Measurements from ENCODE around the gene PPP2R3B.
"Not testable (repeated sequence)": the region's sequence is repeated elsewhere in the genome, so short reads cannot be mapped to it uniquely, and the experiment has no call there.

Gene PPP2R3B

DNA sequence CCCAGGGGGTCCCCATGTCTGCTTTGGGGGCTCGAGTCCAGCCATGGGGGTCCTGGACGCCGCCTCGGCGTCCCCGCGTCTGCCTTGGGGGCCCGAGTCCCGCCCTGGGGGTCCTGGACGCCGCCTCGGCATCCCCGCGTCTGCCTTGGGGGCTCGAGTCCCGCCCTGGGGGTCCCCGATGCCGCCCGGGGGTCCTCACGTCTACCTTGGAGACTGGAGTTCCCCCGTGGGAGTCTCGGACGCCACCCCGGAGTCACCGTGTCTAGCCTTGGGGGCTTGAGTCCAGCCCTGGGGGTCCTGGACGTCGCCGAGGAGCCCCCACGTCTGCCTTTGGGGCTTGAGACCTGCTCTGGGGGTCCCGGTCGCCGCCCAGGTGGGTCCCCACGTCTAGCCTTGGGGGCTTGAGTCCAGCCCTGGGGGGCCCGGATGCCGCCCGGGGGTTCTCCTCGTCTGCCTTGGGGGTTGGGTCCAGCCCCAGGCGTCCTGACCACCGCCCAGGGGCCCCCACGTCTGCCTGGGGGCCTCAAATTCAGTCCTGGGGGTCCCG, 67.1 kb downstream of the PPP2R3B start:
- no peak for DNase-seq (ENCODE audit: low spot score)

DNA sequence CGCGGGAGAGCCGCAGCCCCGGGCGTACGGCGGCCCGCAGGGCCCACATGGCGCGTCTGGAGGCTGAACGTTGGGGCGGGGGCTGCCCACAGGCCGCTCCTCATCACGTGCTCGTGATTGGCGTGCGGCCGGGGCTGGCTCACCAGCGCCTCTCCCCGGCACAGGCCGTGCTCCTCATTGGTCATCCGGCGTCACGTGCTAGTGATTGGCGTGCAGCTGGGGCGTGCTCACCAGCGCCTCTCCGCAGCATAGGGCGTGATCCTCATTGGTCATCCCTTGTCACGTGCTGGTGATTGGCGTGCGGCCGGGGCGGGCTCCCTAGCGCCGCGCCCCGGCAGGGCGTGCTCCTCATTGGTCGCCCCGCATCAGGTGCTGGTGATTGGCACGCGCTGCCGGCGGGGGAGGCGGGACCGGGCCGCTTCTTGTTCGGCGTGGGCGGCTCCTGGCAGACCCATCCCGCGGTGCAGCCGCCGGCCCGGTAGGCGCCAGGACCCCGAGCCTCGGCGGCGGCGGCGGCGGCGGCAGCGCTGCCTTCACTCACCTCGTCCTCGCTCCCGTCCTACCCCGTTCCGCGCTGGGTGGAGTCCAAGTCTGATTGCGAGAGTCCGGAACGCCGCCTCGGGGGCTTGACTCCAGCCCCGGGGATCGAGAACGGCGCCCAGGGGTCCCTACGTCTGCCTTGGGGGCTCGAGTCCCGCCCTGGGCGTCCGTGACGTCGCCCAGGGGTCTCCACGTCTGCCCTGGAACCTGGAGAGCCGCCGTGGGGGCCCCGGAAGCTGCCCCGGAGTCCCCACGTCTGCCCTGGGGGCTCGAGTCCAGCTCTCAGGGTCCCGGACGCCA, 67.7 kb downstream of the PPP2R3B start, which contains the start of gene GTPBP6:
Gene GTPBP6, minus strand, starts transcription at position 58 of the 840 bp plus-strand sequence. Its CDS starts 9 bp downstream, at position 49.
- peak; percentile 100 for DNase-seq (ENCODE audit: low spot score)

DNA sequence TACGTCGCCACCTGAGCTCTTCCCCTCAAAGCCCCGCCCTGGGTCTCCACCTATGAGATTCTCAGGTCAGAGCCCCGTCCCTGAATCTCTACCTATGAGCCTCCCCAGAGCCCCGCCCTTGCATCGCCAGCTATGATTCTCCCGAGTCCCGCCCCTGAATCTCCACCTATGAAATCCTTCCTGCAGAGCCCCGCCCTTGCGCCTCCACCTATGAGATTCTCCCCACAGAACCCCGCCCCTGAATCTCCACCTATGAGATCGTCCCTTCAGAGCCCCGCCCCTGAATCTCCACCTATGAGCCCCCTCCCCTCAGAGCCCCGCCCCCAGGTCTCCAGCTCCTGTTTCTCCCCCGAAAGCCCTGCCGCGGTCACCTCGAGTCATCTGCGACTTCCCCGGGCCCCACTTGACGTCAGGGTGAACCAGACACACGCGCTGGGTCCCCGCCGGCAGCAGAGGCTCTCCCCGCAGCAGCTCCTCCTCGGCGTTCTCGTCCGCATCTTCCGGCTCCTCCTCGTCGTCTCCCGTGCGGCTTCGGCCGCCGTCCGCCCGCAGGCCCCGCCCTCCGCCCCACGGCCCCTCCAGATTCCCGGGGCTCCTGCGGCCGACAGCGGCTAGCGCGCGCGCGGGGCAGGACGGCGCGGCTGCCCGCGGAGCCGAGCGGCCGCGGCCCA, 68.5 kb downstream of the PPP2R3B start:
- DNase-seq (ENCODE audit: low spot score) = peak; percentile 99

- peak; percentile 89 for DNase-seq (ENCODE audit: low spot score)
Observed at GRCh38 chrX:317424-318067, 69.2 kb downstream of the PPP2R3B start.

DNA sequence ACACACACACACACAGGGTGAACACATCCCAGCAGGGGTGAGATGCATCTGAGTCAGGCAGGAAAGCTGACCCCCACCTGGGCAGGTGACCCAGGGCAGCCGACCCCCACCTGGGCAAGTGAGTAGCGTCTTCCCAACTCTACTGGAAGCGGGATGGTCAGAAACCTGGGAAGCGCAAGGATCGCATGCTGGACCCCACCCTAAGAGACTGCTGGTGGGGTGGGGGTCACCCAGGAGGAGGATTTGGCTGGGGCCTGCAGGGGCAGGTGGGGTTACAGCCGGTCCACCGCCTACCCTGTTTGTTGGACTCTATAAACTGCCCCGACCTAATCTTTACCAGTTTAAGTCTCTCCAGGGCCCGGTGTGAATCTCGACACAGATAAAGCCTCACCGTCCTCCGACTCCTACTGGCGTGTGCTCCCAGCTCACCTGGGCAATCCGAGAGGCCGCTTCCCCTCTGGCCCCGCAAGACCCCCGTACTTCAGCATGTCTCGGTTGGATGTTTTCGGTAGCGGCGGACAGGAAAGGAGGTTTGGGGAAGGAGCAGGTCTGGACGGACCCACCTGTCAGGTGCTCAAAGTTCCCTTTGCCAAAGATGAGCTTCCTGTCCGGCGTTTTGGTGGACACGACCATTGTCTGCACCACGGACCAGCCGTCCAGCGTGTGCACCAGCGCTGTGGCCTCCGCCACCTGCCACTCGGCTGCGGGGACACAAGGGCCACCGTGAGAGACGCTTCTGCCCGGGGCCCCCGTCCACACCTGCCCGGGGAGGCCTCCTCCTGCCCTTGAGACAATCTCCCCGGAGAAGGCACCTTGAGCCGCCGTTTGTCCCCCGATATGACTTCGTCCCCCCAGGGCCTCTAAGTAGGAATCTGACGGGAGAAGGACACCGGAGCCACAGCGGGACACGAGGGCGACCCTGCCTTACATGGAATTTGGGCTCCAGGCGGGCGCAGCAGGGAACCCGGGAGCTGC, 70.1 kb downstream of the PPP2R3B start:
- DNase-seq (ENCODE audit: low spot score) = no peak

GRCh38 chrX:314781-315595, 71.7 kb downstream of the PPP2R3B start:
- DNase-seq (ENCODE audit: low spot score) = no peak

GRCh38 chrX:314049-314448, 72.7 kb downstream of the PPP2R3B start:
- DNase-seq (ENCODE audit: low spot score) = no peak

- DNase-seq (ENCODE audit: low spot score) = no peak
Observed at GRCh38 chrX:313546-313945, 73.2 kb downstream of the PPP2R3B start.

DNA sequence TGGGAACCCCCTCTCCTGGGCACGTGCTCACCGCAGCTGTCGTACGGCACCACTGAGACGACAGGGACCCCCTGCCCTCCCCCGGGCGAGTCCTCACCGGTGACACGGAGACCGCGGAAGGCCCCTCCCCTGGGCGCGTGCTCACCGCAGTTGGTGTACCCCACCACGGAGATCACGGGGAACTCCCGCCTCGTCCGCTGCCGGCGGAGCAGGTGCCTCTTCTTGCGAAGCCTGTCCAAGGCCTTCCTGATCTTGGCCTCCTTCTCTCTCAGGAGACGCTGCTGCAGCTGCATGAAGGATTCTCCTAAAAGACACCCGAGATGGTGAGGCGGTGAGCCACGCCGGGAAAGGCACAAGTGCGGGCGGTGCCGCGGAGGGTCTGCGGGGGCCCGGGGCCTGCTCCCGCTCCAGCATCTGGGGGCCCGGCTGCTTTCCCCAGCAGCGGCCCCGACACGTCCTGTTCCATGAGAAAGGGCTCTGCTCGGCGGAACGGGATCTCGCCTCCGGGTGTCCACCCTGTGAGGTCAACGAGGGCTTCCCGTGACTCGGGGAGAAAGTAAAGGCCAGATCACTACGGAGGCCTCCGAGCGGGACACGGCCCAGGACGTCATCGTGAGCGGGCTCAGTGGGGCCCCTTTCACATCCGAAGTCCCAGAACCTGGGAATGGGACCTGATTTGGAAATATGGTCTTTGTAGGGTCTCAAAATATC, 73.9 kb downstream of the PPP2R3B start:
- no peak for DNase-seq (ENCODE audit: low spot score)

GRCh38 chrX:311156-312129, 75.3 kb downstream of the PPP2R3B start:
- DNase-seq (ENCODE audit: low spot score) = no peak

DNA sequence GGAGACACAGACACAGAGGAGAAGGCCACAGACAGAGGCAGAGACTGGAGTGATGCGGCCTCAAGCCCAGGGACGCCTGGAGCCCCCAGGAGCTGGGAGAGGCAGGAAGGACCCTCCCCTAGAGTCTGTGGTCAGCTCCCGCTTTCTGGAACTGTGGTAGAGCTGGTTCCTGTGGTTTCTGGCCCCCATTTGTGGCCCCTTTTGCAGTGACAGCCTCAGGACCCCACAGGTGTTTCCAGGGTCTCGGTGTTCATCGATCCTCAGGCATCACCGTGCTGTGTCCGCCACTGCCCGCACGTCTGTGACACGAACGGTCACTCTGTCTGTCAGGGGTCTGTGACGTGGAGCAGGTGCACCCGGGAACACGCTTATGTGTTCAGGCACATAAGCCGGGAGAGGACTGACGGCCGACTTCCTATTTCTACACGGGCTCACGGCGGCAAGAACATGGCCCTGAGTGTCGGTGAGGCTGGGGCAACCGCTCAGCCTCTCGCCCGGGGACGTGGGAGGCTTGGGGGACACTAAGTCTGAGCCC, 76.0 kb downstream of the PPP2R3B start:
- no peak for DNase-seq (ENCODE audit: low spot score)

DNA sequence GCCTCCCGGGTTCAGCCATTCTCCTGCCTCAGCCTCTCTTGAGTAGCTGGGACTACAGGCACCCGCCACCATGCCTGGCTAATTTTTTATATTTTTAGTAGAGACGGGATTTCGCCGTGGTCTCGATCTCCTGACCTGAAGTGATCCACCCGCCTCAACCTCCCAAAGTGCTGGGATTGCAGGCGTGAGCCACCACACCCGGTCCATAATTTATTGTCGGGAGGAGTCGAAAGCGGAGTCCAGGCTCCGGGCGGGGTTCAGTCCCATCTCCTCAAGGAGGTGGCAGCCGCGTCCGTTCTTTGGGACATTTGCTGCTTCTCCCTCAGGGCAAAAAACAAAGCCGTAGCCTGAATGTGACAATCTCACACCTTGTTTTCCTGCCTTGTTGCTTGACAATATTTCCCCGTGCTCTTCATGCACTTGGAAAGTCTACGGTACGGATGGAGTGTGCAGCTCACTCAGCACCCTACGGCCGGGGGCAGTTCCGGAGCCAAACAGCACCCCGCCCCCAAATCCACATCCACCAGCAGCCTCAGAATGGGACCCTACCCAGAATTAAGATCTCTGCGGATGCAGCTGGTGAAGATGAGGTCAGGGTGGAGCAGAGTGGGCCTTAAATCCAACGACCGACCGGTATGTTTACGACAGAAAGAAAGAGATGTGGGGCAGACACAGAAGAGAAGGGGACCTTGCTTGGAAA, 77.7 kb downstream of the PPP2R3B start:
- DNase-seq (ENCODE audit: low spot score) = no peak

DNA sequence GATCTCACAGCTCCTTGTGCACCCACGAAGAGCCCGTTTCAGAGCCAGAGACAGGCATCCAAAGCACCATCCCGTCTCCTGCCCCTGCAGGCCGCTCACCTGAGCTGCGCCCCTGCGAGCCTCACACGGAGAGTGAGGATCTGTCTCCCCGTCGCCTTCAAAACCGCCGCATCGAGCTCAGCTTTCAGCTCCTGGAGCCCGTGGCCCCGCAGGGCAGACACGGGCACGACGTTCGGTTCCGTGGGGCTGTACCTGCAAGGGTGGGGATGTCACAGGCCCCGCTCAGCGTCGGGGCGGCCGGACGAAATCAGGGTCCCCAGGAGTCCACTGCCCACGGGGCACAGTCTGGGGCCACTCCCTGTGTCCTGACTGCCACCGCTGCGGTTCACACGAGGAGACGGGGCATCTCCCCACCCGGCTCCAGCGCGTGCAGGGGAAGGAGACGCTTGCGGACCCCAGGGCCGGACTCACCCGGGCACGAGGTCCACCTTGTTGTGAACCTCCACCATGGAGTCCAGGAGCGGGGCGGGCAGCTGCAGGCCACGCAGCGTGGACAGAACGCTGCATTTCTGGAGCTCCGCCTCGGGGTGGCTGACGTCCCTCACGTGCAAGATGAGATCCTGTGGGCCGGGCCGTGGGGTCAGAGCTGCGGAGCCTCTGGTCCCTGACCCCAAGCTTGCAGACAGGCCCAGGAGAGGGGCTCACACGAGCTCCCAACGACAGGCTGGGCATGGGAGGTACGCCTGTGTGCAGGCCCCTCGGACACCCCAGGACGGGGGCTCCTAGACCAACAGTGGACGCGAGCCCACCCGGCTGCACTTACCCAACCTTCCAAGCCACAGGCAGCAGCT, 79.2 kb downstream of the PPP2R3B start:
- DNase-seq (ENCODE audit: low spot score) = no peak

DNA sequence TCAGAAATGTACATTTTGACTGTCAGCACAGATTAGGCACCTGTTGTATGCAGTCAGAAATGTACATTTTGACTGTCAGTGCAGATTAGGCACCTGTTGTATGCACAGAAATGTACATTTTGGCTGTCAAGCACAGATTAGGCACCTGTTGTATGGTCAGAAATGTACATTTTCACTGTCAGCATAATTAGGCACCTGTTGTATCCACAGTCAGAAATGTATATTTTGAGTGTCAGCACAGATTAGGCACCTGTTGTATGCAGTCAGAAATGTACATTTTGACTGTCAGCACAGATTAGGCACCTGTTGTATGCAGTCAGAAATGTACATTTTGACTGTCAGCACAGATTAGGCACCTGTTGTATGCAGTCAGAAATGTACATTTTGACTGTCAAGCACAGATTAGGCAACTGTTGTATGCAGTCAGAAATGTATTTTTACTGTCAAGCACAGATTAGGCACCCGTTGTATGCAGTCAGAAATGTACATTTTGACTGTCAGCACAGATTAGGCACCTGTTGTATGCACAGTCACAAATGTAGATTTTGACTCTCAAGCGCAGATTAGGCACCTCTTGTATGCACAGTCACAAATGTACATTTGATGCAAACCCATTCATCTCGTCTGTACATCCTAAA, 80.0 kb downstream of the PPP2R3B start:
- not testable (repeated sequence) for DNase-seq (ENCODE audit: low spot score)

DNA sequence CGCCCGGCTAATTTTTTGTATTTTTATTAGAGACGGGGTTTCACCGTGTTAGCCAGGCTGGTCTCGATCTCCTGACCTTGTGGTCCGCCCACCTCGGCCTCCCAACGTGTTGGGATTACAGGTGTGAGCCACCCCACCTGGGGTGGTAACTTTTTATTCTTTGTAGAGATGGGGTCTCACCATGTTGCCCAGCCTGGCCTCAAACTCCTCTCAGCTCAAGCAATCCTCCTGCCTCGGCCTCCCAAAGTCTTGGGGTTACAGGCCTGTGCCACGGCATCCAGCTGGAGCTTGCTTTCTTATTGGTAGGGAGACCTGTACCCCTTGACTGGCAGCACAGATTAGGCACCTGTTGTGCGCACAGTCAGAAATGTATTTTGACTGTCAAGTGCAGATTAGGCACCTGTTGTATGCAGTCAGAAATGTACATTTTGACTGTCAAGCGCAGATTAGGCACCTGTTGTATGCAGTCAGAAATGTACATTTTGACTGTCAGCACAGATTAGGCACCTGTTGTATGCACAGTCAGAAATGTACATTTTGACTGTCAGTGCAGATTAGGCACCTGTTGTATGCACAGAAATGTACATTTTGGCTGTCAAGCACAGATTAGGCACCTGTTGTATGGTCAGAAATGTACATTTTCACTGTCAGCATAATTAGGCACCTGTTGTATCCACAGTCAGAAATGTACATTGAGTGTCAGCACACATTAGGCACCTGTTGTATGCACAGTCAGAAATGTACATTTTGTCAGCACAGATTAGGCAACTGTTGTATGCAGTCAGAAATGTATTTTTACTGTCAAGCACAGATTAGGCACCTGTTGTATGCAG, 80.7 kb downstream of the PPP2R3B start:
- not testable (repeated sequence) for DNase-seq (ENCODE audit: low spot score)
